GM10248 (cell line): Measurements from ENCODE around the gene PVR.

Experiments
- CTCF ChIA-PET: fragments of 300-600 bp; sonication (Branson Sonifier 250); formaldehyde crosslinking; extraction: SDS; loops from one replicate; lab custom pipeline; 2021; ENCODE audit warnings: antibody characterized with exemption; lab: Yijun Ruan, JAX
- POLR2A ChIA-PET: fragments of 350-650 bp; sonication (Branson Sonifier 250); formaldehyde crosslinking; extraction: SDS; loops from one replicate; lab custom pipeline; 2020; ENCODE audit warnings: antibody characterized with exemption; lab: Yijun Ruan, JAX
- DNase-seq: peaks from one replicate; pipeline ENCODE4 v3.0.0; 2012; ENCODE audit errors: extremely low spot score
- TF ChIP-seq, protein P1 (sequence below): IDR thresholded peaks from 2 replicates; pipeline ENCODE4 v1.5.1; 2012; ENCODE audit warnings: mild to moderate bottlenecking, low read depth; ENCODE audit errors: extremely low read depth, missing control alignments, control extremely low read depth

PVR gene

DNA sequence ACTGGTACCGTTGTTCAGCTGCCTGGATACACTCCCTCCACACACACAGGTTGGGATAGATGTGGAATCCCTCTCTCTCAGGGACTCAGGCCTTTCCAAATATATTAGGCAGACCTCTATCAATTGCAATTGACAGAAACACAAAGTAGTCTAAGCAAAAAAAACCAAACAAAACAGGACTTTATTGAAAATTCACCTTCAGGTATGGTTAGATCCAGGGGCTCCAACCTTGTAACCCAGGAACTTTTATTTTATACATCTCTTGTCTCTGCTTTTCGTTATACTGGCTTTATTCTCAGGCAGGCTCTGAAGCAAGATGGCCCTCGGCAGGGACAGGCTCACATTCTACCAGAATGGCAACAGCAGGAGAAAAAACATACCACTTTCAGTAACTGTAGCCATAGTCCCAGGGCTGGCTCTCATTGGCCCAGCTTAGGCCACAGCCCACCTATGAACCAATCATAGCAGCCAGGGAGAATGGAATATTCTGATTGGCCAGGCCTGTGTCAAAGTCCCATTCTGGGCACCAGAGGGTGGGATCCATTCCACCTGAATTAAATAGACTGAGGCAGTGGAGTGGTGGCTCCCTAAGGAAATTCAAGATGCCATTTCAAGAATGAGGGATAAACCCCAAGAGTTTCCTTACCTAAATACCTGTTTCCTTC, 14.5 kb downstream of the PVR start:
- ChIA-PET POLR2A (no interaction called here), CTCF (interaction anchor here (0.7 to 12.8 kb wide), 18 partner anchors 9 to 681 kb away, joined by 3 to 103 read pairs (median 5); no protein-coding TSS in a partner anchor)
- no peak for DNase-seq
- TF ChIP-seq, protein P1, sequence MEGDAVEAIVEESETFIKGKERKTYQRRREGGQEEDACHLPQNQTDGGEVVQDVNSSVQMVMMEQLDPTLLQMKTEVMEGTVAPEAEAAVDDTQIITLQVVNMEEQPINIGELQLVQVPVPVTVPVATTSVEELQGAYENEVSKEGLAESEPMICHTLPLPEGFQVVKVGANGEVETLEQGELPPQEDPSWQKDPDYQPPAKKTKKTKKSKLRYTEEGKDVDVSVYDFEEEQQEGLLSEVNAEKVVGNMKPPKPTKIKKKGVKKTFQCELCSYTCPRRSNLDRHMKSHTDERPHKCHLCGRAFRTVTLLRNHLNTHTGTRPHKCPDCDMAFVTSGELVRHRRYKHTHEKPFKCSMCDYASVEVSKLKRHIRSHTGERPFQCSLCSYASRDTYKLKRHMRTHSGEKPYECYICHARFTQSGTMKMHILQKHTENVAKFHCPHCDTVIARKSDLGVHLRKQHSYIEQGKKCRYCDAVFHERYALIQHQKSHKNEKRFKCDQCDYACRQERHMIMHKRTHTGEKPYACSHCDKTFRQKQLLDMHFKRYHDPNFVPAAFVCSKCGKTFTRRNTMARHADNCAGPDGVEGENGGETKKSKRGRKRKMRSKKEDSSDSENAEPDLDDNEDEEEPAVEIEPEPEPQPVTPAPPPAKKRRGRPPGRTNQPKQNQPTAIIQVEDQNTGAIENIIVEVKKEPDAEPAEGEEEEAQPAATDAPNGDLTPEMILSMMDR: no peak

DNA sequence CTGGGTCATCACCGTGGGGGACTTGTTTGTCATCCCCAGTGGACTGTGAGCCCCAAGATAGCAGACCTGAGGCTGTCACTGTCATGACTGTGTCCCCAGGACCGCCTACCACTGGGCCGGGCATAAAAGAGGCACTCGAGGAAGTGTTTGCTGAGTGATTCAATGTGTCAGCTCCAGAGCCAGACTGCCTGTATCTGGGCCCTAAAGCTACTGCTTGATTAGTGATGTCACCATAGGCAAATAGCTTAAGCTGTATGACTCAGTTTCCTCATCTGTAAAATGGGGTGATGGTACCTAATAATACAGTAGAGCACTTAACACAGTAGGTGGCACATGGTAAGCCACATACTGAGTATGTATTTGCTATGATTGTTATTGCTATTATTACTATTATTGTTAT, 16.4 kb downstream of the PVR start:
- CTCF ChIA-PET: interaction anchor here (0.7 to 12.8 kb wide), 5 partner anchors 30 to 124 kb away, joined by 3 to 103 read pairs (median 5); no protein-coding TSS in a partner anchor

DNA sequence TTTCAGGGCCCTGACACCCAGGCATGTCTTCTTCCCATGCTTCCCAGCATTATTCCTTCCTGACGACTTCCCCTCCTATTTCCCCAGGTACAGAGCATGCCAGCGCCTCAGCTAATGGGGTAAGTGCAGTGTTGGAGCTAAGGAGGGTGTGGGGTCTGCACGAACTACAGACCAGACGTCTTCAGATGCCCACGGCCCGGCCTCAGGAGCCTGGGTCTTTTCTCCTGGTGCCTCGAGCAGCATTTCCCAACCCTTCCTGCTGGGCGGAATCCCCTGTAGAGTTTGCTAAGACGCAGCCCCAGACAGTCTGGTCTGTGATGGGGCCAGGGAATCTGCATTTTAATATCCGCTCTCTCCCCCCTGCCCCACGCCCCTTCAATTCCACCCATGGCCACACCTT, 17.5 kb downstream of the PVR start:
- DNase-seq: no peak
- ChIA-PET POLR2A (no interaction called here), CTCF (interaction anchor here (1.4 to 12.8 kb wide), 3 partner anchors 62 to 111 kb away, joined by 4 to 103 read pairs (median 27); no protein-coding TSS in a partner anchor)
- TF ChIP-seq, protein P1: no peak

More for the DNA sequence above, 16.4 kb downstream of the PVR start:
- POLR2A ChIA-PET: no interaction called here
- TF ChIP-seq, protein P1: no peak
- no peak for DNase-seq

DNA sequence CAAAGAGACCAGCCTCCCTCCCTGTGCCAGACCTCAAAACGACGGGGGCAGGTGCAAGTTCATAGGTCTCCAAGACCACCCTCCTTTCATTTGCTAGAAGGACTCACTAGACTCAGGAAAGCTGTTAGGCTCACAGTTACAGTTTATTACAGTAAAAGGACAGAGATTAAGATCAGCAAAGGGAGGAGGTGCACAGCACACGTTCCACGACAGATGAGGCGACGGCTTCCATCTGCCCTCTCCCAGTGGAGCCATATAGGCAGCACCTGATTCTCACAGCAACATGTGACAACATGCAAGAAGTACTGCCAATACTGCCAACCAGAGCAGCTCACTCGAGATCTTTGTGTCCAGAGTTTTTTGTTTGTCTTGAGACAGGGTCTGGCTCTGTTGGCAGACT, 18.2 kb downstream of the PVR start:
- POLR2A ChIA-PET: no interaction called here
- DNase-seq: no peak
- TF ChIP-seq, protein P1: no peak
- CTCF ChIA-PET: interaction anchor here (1.1 to 12.8 kb wide), 11 partner anchors 9 to 110 kb away, joined by 3 to 103 read pairs (median 6); no protein-coding TSS in a partner anchor

DNA sequence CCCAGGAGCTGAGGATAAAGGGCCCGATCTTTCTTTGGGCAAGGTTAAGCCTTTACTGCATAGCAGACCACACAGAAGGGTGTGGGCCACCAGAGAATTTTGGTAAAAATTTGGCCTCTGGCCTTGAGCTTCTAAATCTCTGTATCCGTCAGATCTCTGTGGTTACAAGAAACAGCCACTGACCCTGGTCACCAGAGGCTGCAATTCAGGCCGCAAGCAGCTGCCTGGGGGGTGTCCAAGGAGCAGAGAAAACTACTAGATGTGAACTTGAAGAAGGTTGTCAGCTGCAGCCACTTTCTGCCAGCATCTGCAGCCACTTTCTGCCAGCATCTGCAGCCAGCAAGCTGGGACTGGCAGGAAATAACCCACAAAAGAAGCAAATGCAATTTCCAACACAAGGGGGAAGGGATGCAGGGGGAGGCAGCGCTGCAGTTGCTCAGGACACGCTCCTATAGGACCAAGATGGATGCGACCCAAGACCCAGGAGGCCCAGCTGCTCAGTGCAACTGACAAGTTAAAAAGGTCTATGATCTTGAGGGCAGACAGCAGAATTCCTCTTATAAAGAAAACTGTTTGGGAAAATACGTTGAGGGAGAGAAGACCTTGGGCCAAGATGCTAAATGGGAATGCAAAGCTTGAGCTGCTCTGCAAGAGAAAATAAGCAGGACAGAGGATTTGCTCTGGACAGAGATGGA, 19.1 kb downstream of the PVR start:
- TF ChIP-seq, protein P1: no peak
- POLR2A ChIA-PET: no interaction called here
- CTCF ChIA-PET: interaction anchor here (0.8 to 12.8 kb wide), 15 partner anchors 8 to 181 kb away, joined by 3 to 103 read pairs (median 6); no protein-coding TSS in a partner anchor
- DNase-seq: no peak

DNA sequence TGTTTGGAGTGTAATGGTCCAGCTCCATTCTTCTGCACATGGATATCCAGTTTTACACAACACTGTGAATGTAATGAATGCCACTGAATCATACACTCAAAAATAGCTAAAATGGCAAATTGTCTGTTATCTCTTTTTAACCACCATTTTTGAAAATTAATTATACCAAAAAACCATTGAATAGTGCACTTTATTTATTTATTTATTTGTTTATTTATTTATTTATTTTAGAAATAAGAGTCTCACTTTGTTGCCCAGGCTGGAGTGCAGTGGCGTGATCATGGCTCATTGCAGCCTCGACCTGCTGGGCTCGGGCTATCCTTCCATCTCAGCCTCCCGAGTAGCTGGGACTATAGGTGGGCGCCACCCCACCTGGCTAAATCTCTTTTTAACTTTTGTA, 20.3 kb downstream of the PVR start:
- ChIA-PET POLR2A (no interaction called here), CTCF (interaction anchor here (1.1 to 12.8 kb wide), 10 partner anchors 9 to 108 kb away, joined by 3 to 103 read pairs (median 8); no protein-coding TSS in a partner anchor)
- no peak for DNase-seq
- TF ChIP-seq, protein P1: no peak
